ENCODE results near the gene ABCG8.
"Not testable (repeated sequence)": the region's sequence is repeated elsewhere in the genome, so short reads cannot be mapped to it uniquely, and the experiment has no call there.

The ABCG8 gene

GRCh38 chr2:43906448-43907109 is 67.8 kb downstream of the ABCG8 start:
- Histone ChIP-seq H3K36me3 (ENCODE audit: control insufficient read depth in 1 of 2, insufficient read depth in 2 of 2, low read length in 2 of 2) (peaks cover 13 to 18% of the 10 kb centered on the region in 2 experiments), H3K79me2 (ENCODE audit: control insufficient read depth, insufficient read depth, low read length, poor library complexity) (no peaks in the 10 kb centered on the region), H3K23ac (ENCODE audit: low read length) (peak overlapping the region; percentile 63), H3K14ac (ENCODE audit: low read length) (no peak overlapping the region), H3K4me3 (ENCODE audit: low read depth, low read length) (no peak overlapping the region), H3K27me3 (ENCODE audit: insufficient read depth, low read length) (no peaks in the 10 kb centered on the region), H3K4me2 (ENCODE audit: low read length) (no peak overlapping the region), H2BK120ac (ENCODE audit: insufficient read depth, low read length, poor library complexity) (no peak overlapping the region), H2BK5ac (ENCODE audit: low read depth, low read length, poor library complexity) (no peak overlapping the region), H3K9ac (ENCODE audit: low read length) (peak overlapping the region; percentile 68), H3K18ac (ENCODE audit: low read length) (no peak overlapping the region), H4K8ac (ENCODE audit: low read depth, low read length) (no peak overlapping the region), H3K4ac (ENCODE audit: low read depth, low read length) (no peak overlapping the region), H2AK5ac (ENCODE audit: low read length) (no peak overlapping the region), H2AFZ (ENCODE audit: insufficient read depth, low read length, poor library complexity) (no peak overlapping the region), H4K12ac (ENCODE audit: low read depth, low read length) (no peak overlapping the region), H3K79me1 (ENCODE audit: low read length) (no peaks in the 10 kb centered on the region), H4K91ac (ENCODE audit: low read depth, low read length) (no peak overlapping the region), H3K4me1 (ENCODE audit: control insufficient read depth in 1 of 2, insufficient read depth in 2 of 2, low read length in 2 of 2) (no peaks in the 10 kb centered on the region), H3K27ac (ENCODE audit: low read depth, low read length) (no peak overlapping the region), H3K9me3 (ENCODE audit: insufficient read depth, low read depth, low read length) (no peaks in the 10 kb centered on the region), H2BK12ac (ENCODE audit: low read length) (no peak overlapping the region)
- DNase-seq: no peak
- no CpG with 5 or more reads among the region's 6 CpGs for WGBS (ENCODE audit: extremely low coverage, insufficient coverage, insufficient read length)

GRCh38 chr2:43911136-43911790 is 72.5 kb downstream of the ABCG8 start:
- H3K9ac ChIP-seq (ENCODE audit: low read length); DNase-seq: not testable (repeated sequence)
- no CpG with 5 or more reads among the region's 8 CpGs for WGBS (ENCODE audit: extremely low coverage, insufficient coverage, insufficient read length)

GRCh38 chr2:43924463-43924862 is 85.7 kb downstream of the ABCG8 start:
- H3K79me2 ChIP-seq (ENCODE audit: control insufficient read depth, insufficient read depth, low read length, poor library complexity): no peaks in the 10 kb centered on the region
- H3K4me2 ChIP-seq (ENCODE audit: low read length): no peak overlapping the region
- H3K9me3 ChIP-seq (ENCODE audit: insufficient read depth, low read depth, low read length): no peaks in the 10 kb centered on the region
- H3K9ac ChIP-seq (ENCODE audit: low read length): no peak overlapping the region
- no peak overlapping the region for H4K8ac ChIP-seq (ENCODE audit: low read depth, low read length)
- H3K36me3 ChIP-seq (ENCODE audit: control insufficient read depth in 1 of 2, insufficient read depth in 2 of 2, low read length in 2 of 2): peaks cover 12 to 17% of the 10 kb centered on the region in 2 experiments
- no peak overlapping the region for H3K14ac ChIP-seq (ENCODE audit: low read length)
- H3K4me3 ChIP-seq (ENCODE audit: low read depth, low read length): no peak overlapping the region
- no peak overlapping the region for H4K12ac ChIP-seq (ENCODE audit: low read depth, low read length)
- no peak overlapping the region for H4K91ac ChIP-seq (ENCODE audit: low read depth, low read length)
- no peak overlapping the region for H2BK5ac ChIP-seq (ENCODE audit: low read depth, low read length, poor library complexity)
- H3K4me1 ChIP-seq (ENCODE audit: control insufficient read depth in 1 of 2, insufficient read depth in 2 of 2, low read length in 2 of 2): peaks cover 0 to 2% of the 10 kb centered on the region in 2 experiments
- H3K23ac ChIP-seq (ENCODE audit: low read length): no peak overlapping the region
- H3K79me1 ChIP-seq (ENCODE audit: low read length): no peaks in the 10 kb centered on the region
- H2BK12ac ChIP-seq (ENCODE audit: low read length): no peak overlapping the region
- no peak overlapping the region for H3K4ac ChIP-seq (ENCODE audit: low read depth, low read length)
- no peak for DNase-seq
- H3K27ac ChIP-seq (ENCODE audit: low read depth, low read length): no peak overlapping the region
- WGBS (ENCODE audit: extremely low coverage, insufficient coverage, insufficient read length): no CpG with 5 or more reads among the region's 2 CpGs
- no peak overlapping the region for H2BK120ac ChIP-seq (ENCODE audit: insufficient read depth, low read length, poor library complexity)
- no peaks in the 10 kb centered on the region for H3K27me3 ChIP-seq (ENCODE audit: insufficient read depth, low read length)
- H2AFZ ChIP-seq (ENCODE audit: insufficient read depth, low read length, poor library complexity): no peak overlapping the region
- H3K18ac ChIP-seq (ENCODE audit: low read length): no peak overlapping the region
- no peak overlapping the region for H2AK5ac ChIP-seq (ENCODE audit: low read length)

More at GRCh38 chr2:43911136-43911790, 72.5 kb downstream of the ABCG8 start:
- H3K4me3 ChIP-seq (ENCODE audit: low read depth, low read length); H3K4me2 ChIP-seq (ENCODE audit: low read length); H4K91ac ChIP-seq (ENCODE audit: low read depth, low read length); H3K9me3 ChIP-seq (ENCODE audit: insufficient read depth, low read depth, low read length); H3K27ac ChIP-seq (ENCODE audit: low read depth, low read length); H2BK120ac ChIP-seq (ENCODE audit: insufficient read depth, low read length, poor library complexity); H2BK12ac ChIP-seq (ENCODE audit: low read length); H2BK5ac ChIP-seq (ENCODE audit: low read depth, low read length, poor library complexity); H4K8ac ChIP-seq (ENCODE audit: low read depth, low read length); H2AFZ ChIP-seq (ENCODE audit: insufficient read depth, low read length, poor library complexity); H3K27me3 ChIP-seq (ENCODE audit: insufficient read depth, low read length); H3K4me1 ChIP-seq (ENCODE audit: control insufficient read depth in 1 of 2, insufficient read depth in 2 of 2, low read length in 2 of 2); H4K12ac ChIP-seq (ENCODE audit: low read depth, low read length); H3K18ac ChIP-seq (ENCODE audit: low read length); H3K79me1 ChIP-seq (ENCODE audit: low read length); H2AK5ac ChIP-seq (ENCODE audit: low read length); H3K79me2 ChIP-seq (ENCODE audit: control insufficient read depth, insufficient read depth, low read length, poor library complexity); H3K23ac ChIP-seq (ENCODE audit: low read length); H3K4ac ChIP-seq (ENCODE audit: low read depth, low read length); H3K14ac ChIP-seq (ENCODE audit: low read length): not testable (repeated sequence)
- peaks cover 16 to 17% of the 10 kb centered on the region in 2 experiments for H3K36me3 ChIP-seq (ENCODE audit: control insufficient read depth in 1 of 2, insufficient read depth in 2 of 2, low read length in 2 of 2)

DNA sequence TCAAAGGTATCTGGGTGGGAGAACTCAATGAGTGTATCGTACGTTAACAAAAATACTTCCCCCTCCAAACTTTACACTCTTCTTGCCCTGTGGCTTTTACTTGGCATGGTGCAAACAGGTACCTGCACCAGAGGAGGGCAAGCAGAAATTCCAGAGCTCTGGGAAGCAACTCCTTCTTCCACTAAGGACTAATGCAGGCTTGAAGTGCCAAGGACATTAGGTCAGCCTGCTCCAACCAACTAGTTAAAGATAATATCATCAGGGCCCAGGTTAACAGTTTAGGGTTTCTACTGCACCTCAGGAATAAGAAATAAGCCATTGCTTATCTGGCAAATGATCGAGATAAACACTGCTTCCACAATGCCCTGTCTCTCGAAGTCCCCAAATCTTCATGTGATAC is 86.7 kb downstream of the ABCG8 start:
- Histone ChIP-seq H3K4me1 (ENCODE audit: control insufficient read depth in 1 of 2, insufficient read depth in 2 of 2, low read length in 2 of 2) (peaks cover 0 to 2% of the 10 kb centered on the region in 2 experiments), H3K27ac (ENCODE audit: low read depth, low read length) (no peak overlapping the region), H3K36me3 (ENCODE audit: control insufficient read depth in 1 of 2, insufficient read depth in 2 of 2, low read length in 2 of 2) (peaks cover 8 to 17% of the 10 kb centered on the region in 2 experiments), H4K91ac (ENCODE audit: low read depth, low read length) (no peak overlapping the region), H3K14ac (ENCODE audit: low read length) (no peak overlapping the region), H4K12ac (ENCODE audit: low read depth, low read length) (no peak overlapping the region), H3K9ac (ENCODE audit: low read length) (no peak overlapping the region), H3K79me1 (ENCODE audit: low read length) (no peaks in the 10 kb centered on the region), H3K79me2 (ENCODE audit: control insufficient read depth, insufficient read depth, low read length, poor library complexity) (no peaks in the 10 kb centered on the region), H3K27me3 (ENCODE audit: insufficient read depth, low read length) (no peaks in the 10 kb centered on the region), H3K9me3 (ENCODE audit: insufficient read depth, low read depth, low read length) (no peaks in the 10 kb centered on the region), H3K23ac (ENCODE audit: low read length) (no peak overlapping the region), H3K4ac (ENCODE audit: low read depth, low read length) (no peak overlapping the region), H3K18ac (ENCODE audit: low read length) (no peak overlapping the region), H3K4me2 (ENCODE audit: low read length) (peak overlapping the region; percentile 31), H2AK5ac (ENCODE audit: low read length) (no peak overlapping the region), H2BK120ac (ENCODE audit: insufficient read depth, low read length, poor library complexity) (no peak overlapping the region), H2BK12ac (ENCODE audit: low read length) (no peak overlapping the region), H4K8ac (ENCODE audit: low read depth, low read length) (no peak overlapping the region), H2AFZ (ENCODE audit: insufficient read depth, low read length, poor library complexity) (no peak overlapping the region), H3K4me3 (ENCODE audit: low read depth, low read length) (no peak overlapping the region), H2BK5ac (ENCODE audit: low read depth, low read length, poor library complexity) (no peak overlapping the region)
- no CpG with 5 or more reads among the region's 4 CpGs for WGBS (ENCODE audit: extremely low coverage, insufficient coverage, insufficient read length)
- peak in 1 of 2 donors; percentile 25 for DNase-seq
